PFSK-1 (cell line): Measurements from ENCODE around the gene ABHD15.

Experiments used
- FOXP2 ChIP-seq: optimal IDR thresholded peaks from 2 replicates; pipeline ENCODE3; 2011; ENCODE audit warnings: borderline replicate concordance, control low read depth, inconsistent platforms; ENCODE audit not compliant: insufficient read depth; ENCODE audit errors: extremely low read length, extremely low read depth
- POLR2AphosphoS5 ChIP-seq: IDR thresholded peaks from 2 replicates; pipeline ENCODE4 v1.6.1; 2012; ENCODE audit warnings: low read depth, mild to moderate bottlenecking, control low read depth, low read length, moderate library complexity
- REST ChIP-seq, 2 experiments: IDR thresholded peaks; 2 replicates each; pipeline versions ENCODE4 v1.6.1 to v1.8.0; 2011 to 2012; ENCODE audit warnings: low read depth in 2 of 2, low read length in 2 of 2, control low read depth in 1 of 2, inconsistent platforms in 1 of 2, mild to moderate bottlenecking in 1 of 2, moderate library complexity in 1 of 2; ENCODE audit not compliant: insufficient read depth in 1 of 2
- SIN3A ChIP-seq: IDR thresholded peaks from 2 replicates; pipeline ENCODE4 v1.6.1; 2012; ENCODE audit warnings: mild to moderate bottlenecking, low read length, moderate library complexity, borderline replicate concordance; ENCODE audit not compliant: insufficient read depth
- TAF1 ChIP-seq: IDR thresholded peaks from 2 replicates; pipeline ENCODE4 v1.6.1; 2012; ENCODE audit warnings: low read length, control low read depth, borderline replicate concordance; ENCODE audit not compliant: insufficient read depth

DNA sequence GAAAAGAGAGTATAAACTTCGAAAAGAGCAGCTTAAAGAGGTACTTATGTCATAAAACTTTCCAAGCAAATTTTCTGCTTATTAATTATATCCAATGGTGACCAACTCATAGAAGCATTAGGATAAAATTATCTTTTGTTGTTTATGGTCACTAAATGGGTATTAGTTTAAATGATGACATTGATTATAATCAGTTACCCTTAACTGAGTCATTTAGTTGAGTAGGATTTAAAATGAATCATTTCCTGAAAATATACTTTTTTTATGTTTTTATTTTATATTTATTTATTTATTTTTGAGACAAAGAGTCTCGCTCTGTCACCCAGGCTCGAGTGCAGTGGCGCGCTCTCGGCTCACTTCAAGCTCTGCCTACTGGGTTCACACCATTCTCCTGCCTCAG lies 55.9 kb downstream of the ABHD15 start:
- no peak for TF ChIP-seq TAF1
- no peak for TF ChIP-seq POLR2AphosphoS5
- TF ChIP-seq SIN3A, result no peak
- TF ChIP-seq REST (IDR thresholded peaks at IDR 0.05; ENCODE audit: insufficient read depth in 1 of 2, low read depth in 2 of 2, low read length in 2 of 2), result no peak
- no peak for TF ChIP-seq FOXP2
